OCI-LY1 (cell line): ENCODE data around the gene ADGRL2.

Experiments
- EZH2 ChIP-seq: fragments of 200-600 bp; sonication (generic), shearing (Covaris generic); IDR thresholded peaks from 2 replicates; pipeline ENCODE4 v1.8.0; 2017; ENCODE audit warnings: borderline replicate concordance, mixed run types, mild to moderate bottlenecking, antibody characterized with exemption, low read length, moderate library complexity, mixed read lengths
- TF ChIP-seq, protein P1 (sequence below): fragments of 200-600 bp; sonication (generic), shearing (Covaris generic); IDR thresholded peaks from 2 replicates; pipeline ENCODE4 v1.5.1; 2017; ENCODE audit warnings: mild to moderate bottlenecking, antibody characterized with exemption, low read length, moderate library complexity, mixed read lengths

DNA sequence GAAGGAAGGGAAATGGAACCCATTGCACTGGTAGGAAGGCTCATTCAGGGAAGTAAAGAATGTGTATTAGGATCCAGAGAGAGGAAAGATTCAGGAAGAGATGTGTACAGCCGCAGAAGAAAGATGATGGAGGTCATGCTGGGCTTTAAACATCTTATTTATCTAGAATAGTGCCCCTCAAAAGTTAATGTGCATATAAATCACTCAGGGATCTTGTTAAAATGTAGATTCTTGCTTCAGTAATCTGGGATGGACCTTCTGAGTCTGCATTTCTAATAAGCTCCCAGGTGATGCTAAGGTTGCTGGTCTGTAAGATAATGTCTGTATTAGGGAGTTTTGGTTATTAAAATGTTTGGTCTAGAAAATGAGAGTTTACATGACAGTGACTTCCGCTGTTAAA is 46.3 kb downstream of the ADGRL2 start:
- TF ChIP-seq, protein P1, sequence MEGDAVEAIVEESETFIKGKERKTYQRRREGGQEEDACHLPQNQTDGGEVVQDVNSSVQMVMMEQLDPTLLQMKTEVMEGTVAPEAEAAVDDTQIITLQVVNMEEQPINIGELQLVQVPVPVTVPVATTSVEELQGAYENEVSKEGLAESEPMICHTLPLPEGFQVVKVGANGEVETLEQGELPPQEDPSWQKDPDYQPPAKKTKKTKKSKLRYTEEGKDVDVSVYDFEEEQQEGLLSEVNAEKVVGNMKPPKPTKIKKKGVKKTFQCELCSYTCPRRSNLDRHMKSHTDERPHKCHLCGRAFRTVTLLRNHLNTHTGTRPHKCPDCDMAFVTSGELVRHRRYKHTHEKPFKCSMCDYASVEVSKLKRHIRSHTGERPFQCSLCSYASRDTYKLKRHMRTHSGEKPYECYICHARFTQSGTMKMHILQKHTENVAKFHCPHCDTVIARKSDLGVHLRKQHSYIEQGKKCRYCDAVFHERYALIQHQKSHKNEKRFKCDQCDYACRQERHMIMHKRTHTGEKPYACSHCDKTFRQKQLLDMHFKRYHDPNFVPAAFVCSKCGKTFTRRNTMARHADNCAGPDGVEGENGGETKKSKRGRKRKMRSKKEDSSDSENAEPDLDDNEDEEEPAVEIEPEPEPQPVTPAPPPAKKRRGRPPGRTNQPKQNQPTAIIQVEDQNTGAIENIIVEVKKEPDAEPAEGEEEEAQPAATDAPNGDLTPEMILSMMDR: no peak
- no peak for TF ChIP-seq EZH2
